ENCODE measurements around the gene HMGCS2.

Gene HMGCS2

GRCh38 chr1:119799003-119799402 lies 30.3 kb upstream of the HMGCS2 start:
- Histone ChIP-seq H3K9me3 (ENCODE audit: insufficient read depth, low read length) (no peaks in the 10 kb centered on the region), H3K4me3 (ENCODE audit: insufficient read length, low read depth) (no peak overlapping the region), H3K9ac (ENCODE audit: insufficient read length, low read depth) (no peak overlapping the region), H3K27me3 (ENCODE audit: insufficient read depth, insufficient read length) (no peaks in the 10 kb centered on the region), H3K4me1 (ENCODE audit: insufficient read depth, insufficient read length) (no peaks in the 10 kb centered on the region), H3K36me3 (ENCODE audit: insufficient read depth, insufficient read length, low read length) (no peaks in the 10 kb centered on the region)
- no peak for DNase-seq (ENCODE audit: low read depth, low spot score)
- TF ChIP-seq SUZ12 (IDR thresholded peaks at IDR 0.05; ENCODE audit: extremely low read depth, insufficient read depth, insufficient read length) (no peak), YY1 (IDR thresholded peaks at IDR 0.05; ENCODE audit: insufficient read depth, insufficient read length) (no peak), ZNF274 (IDR thresholded peaks at IDR 0.05; ENCODE audit: low read depth, low read length) (no peak)

- no peak overlapping the region for H3K4me3 ChIP-seq (ENCODE audit: insufficient read length, low read depth)
- H3K9ac ChIP-seq (ENCODE audit: insufficient read length, low read depth): no peak overlapping the region
- no peaks in the 10 kb centered on the region for H3K27me3 ChIP-seq (ENCODE audit: insufficient read depth, insufficient read length)
- no peak for DNase-seq (ENCODE audit: low read depth, low spot score)
- H3K4me1 ChIP-seq (ENCODE audit: insufficient read depth, insufficient read length): no peaks in the 10 kb centered on the region
- TF ChIP-seq SUZ12 (IDR thresholded peaks at IDR 0.05; ENCODE audit: extremely low read depth, insufficient read depth, insufficient read length): no peak
- no peak for TF ChIP-seq YY1 (IDR thresholded peaks at IDR 0.05; ENCODE audit: insufficient read depth, insufficient read length)
- TF ChIP-seq ZNF274 (IDR thresholded peaks at IDR 0.05; ENCODE audit: low read depth, low read length): no peak
- no peaks in the 10 kb centered on the region for H3K36me3 ChIP-seq (ENCODE audit: insufficient read depth, insufficient read length, low read length)
- H3K9me3 ChIP-seq (ENCODE audit: insufficient read depth, low read length): no peaks in the 10 kb centered on the region
Measured at GRCh38 chr1:119797606-119798005, 28.9 kb upstream of the HMGCS2 start.

- no peak for TF ChIP-seq SUZ12 (IDR thresholded peaks at IDR 0.05; ENCODE audit: extremely low read depth, insufficient read depth, insufficient read length)
- TF ChIP-seq YY1 (IDR thresholded peaks at IDR 0.05; ENCODE audit: insufficient read depth, insufficient read length): no peak
- TF ChIP-seq ZNF274 (IDR thresholded peaks at IDR 0.05; ENCODE audit: low read depth, low read length): no peak
- no peak overlapping the region for H3K9ac ChIP-seq (ENCODE audit: insufficient read length, low read depth)
- H3K27me3 ChIP-seq (ENCODE audit: insufficient read depth, insufficient read length): no peaks in the 10 kb centered on the region
- no peaks in the 10 kb centered on the region for H3K4me1 ChIP-seq (ENCODE audit: insufficient read depth, insufficient read length)
- no peaks in the 10 kb centered on the region for H3K36me3 ChIP-seq (ENCODE audit: insufficient read depth, insufficient read length, low read length)
- H3K9me3 ChIP-seq (ENCODE audit: insufficient read depth, low read length): no peaks in the 10 kb centered on the region
- no peak overlapping the region for H3K4me3 ChIP-seq (ENCODE audit: insufficient read length, low read depth)
- DNase-seq (ENCODE audit: low read depth, low spot score): no peak
Measured at GRCh38 chr1:119797162-119797561, 28.5 kb upstream of the HMGCS2 start.

- H3K36me3 ChIP-seq (ENCODE audit: insufficient read depth, insufficient read length, low read length): no peaks in the 10 kb centered on the region
- H3K4me1 ChIP-seq (ENCODE audit: insufficient read depth, insufficient read length): no peaks in the 10 kb centered on the region
- TF ChIP-seq ZNF274 (IDR thresholded peaks at IDR 0.05; ENCODE audit: low read depth, low read length): no peak
- TF ChIP-seq YY1 (IDR thresholded peaks at IDR 0.05; ENCODE audit: insufficient read depth, insufficient read length): no peak
- TF ChIP-seq SUZ12 (IDR thresholded peaks at IDR 0.05; ENCODE audit: extremely low read depth, insufficient read depth, insufficient read length): no peak
- no peaks in the 10 kb centered on the region for H3K9me3 ChIP-seq (ENCODE audit: insufficient read depth, low read length)
- H3K4me3 ChIP-seq (ENCODE audit: insufficient read length, low read depth): no peak overlapping the region
- H3K27me3 ChIP-seq (ENCODE audit: insufficient read depth, insufficient read length): no peaks in the 10 kb centered on the region
- DNase-seq (ENCODE audit: low read depth, low spot score): no peak
- H3K9ac ChIP-seq (ENCODE audit: insufficient read length, low read depth): no peak overlapping the region
Measured at GRCh38 chr1:119795261-119796200, 26.8 kb upstream of the HMGCS2 start.

- no peak for DNase-seq (ENCODE audit: low read depth, low spot score)
- TF ChIP-seq YY1 (IDR thresholded peaks at IDR 0.05; ENCODE audit: insufficient read depth, insufficient read length): no peak
Measured at GRCh38 chr1:119794876-119795240, 26.2 kb upstream of the HMGCS2 start.

GRCh38 chr1:119794230-119794875 lies 25.6 kb upstream of the HMGCS2 start:
- TF ChIP-seq SUZ12 (IDR thresholded peaks at IDR 0.05; ENCODE audit: extremely low read depth, insufficient read depth, insufficient read length) (no peak), ZNF274 (IDR thresholded peaks at IDR 0.05; ENCODE audit: low read depth, low read length) (no peak), YY1 (IDR thresholded peaks at IDR 0.05; ENCODE audit: insufficient read depth, insufficient read length) (no peak)
- no peaks in the 10 kb centered on the region for H3K9me3 ChIP-seq (ENCODE audit: insufficient read depth, low read length)
- DNase-seq (ENCODE audit: low read depth, low spot score): no peak

More at GRCh38 chr1:119794876-119795240, 26.2 kb upstream of the HMGCS2 start:
- Histone ChIP-seq H3K9me3 (ENCODE audit: insufficient read depth, low read length) (no peaks in the 10 kb centered on the region), H3K4me1 (ENCODE audit: insufficient read depth, insufficient read length) (no peaks in the 10 kb centered on the region), H3K36me3 (ENCODE audit: insufficient read depth, insufficient read length, low read length) (no peaks in the 10 kb centered on the region), H3K9ac (ENCODE audit: insufficient read length, low read depth) (no peak overlapping the region), H3K27me3 (ENCODE audit: insufficient read depth, insufficient read length) (no peaks in the 10 kb centered on the region), H3K4me3 (ENCODE audit: insufficient read length, low read depth) (no peak overlapping the region)

GRCh38 chr1:119791377-119791776 lies 22.7 kb upstream of the HMGCS2 start:
- DNase-seq (ENCODE audit: low read depth, low spot score): no peak
- TF ChIP-seq SUZ12 (IDR thresholded peaks at IDR 0.05; ENCODE audit: extremely low read depth, insufficient read depth, insufficient read length): no peak
- TF ChIP-seq YY1 (IDR thresholded peaks at IDR 0.05; ENCODE audit: insufficient read depth, insufficient read length): no peak
- TF ChIP-seq ZNF274 (IDR thresholded peaks at IDR 0.05; ENCODE audit: low read depth, low read length): no peak
- no peaks in the 10 kb centered on the region for H3K27me3 ChIP-seq (ENCODE audit: insufficient read depth, insufficient read length)
- H3K4me1 ChIP-seq (ENCODE audit: insufficient read depth, insufficient read length): no peaks in the 10 kb centered on the region
- no peaks in the 10 kb centered on the region for H3K36me3 ChIP-seq (ENCODE audit: insufficient read depth, insufficient read length, low read length)
- H3K9ac ChIP-seq (ENCODE audit: insufficient read length, low read depth): no peak overlapping the region
- 0 out of 2 replicates have a peak, but pooled peaks cover 3% of the 10 kb centered on the region for H3K9me3 ChIP-seq (ENCODE audit: insufficient read depth, low read length)
- H3K4me3 ChIP-seq (ENCODE audit: insufficient read length, low read depth): no peak overlapping the region

More at GRCh38 chr1:119794230-119794875, 25.6 kb upstream of the HMGCS2 start:
- Histone ChIP-seq H3K4me1 (ENCODE audit: insufficient read depth, insufficient read length) (no peaks in the 10 kb centered on the region), H3K36me3 (ENCODE audit: insufficient read depth, insufficient read length, low read length) (no peaks in the 10 kb centered on the region), H3K4me3 (ENCODE audit: insufficient read length, low read depth) (no peak overlapping the region), H3K9ac (ENCODE audit: insufficient read length, low read depth) (no peak overlapping the region), H3K27me3 (ENCODE audit: insufficient read depth, insufficient read length) (no peaks in the 10 kb centered on the region)
